Measurements from ENCODE around the gene RBP2. TPM values are rescaled to one million over a fixed set of nuclear protein-coding genes. Genes with fewer than 3 reads are reported as not detected.
A peak's percentile ranks its signal among the peaks of the same experiment; 100 is the strongest.

Gene RBP2
- total RNA-seq, 4 donors from 2014 or later, result 315 to 3,455 (median 1,233) TPM

GRCh38 chr3:139521816-139522215 is 45.5 kb upstream of the RBP2 start:
- H3K4me3 ChIP-seq, result no peak overlapping the region
- DNase-seq, result no peak
- H3K27ac ChIP-seq, result no peak overlapping the region
- H3K27me3 ChIP-seq, result no peaks in the 10 kb centered on the region
- no peaks in the 10 kb centered on the region for H3K9me3 ChIP-seq
- TF ChIP-seq POLR2A (IDR thresholded peaks at IDR 0.05), result no peak
- TF ChIP-seq, protein P1, sequence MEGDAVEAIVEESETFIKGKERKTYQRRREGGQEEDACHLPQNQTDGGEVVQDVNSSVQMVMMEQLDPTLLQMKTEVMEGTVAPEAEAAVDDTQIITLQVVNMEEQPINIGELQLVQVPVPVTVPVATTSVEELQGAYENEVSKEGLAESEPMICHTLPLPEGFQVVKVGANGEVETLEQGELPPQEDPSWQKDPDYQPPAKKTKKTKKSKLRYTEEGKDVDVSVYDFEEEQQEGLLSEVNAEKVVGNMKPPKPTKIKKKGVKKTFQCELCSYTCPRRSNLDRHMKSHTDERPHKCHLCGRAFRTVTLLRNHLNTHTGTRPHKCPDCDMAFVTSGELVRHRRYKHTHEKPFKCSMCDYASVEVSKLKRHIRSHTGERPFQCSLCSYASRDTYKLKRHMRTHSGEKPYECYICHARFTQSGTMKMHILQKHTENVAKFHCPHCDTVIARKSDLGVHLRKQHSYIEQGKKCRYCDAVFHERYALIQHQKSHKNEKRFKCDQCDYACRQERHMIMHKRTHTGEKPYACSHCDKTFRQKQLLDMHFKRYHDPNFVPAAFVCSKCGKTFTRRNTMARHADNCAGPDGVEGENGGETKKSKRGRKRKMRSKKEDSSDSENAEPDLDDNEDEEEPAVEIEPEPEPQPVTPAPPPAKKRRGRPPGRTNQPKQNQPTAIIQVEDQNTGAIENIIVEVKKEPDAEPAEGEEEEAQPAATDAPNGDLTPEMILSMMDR (IDR thresholded peaks at IDR 0.05), result no peak
- H3K36me3 ChIP-seq, result no peaks in the 10 kb centered on the region
- no peaks in the 10 kb centered on the region for H3K4me1 ChIP-seq

- DNase-seq, result no peak
- no peak for TF ChIP-seq POLR2A (IDR thresholded peaks at IDR 0.05)
- TF ChIP-seq, protein P1 (IDR thresholded peaks at IDR 0.05), result no peak
- Histone ChIP-seq H3K4me3 (no peak overlapping the region), H3K4me1 (no peaks in the 10 kb centered on the region), H3K27me3 (no peaks in the 10 kb centered on the region), H3K9me3 (no peaks in the 10 kb centered on the region), H3K36me3 (no peaks in the 10 kb centered on the region), H3K27ac (no peak overlapping the region)
Measured at GRCh38 chr3:139521144-139521543, 44.8 kb upstream of the RBP2 start.

GRCh38 chr3:139519998-139520737 is 43.9 kb upstream of the RBP2 start:
- peak in 1 of 3 donors; percentile 69 for DNase-seq
- H3K36me3 ChIP-seq, result no peaks in the 10 kb centered on the region
- H3K4me1 ChIP-seq, result no peaks in the 10 kb centered on the region
- H3K4me3 ChIP-seq, result no peak overlapping the region
- no peak for TF ChIP-seq POLR2A (IDR thresholded peaks at IDR 0.05)
- TF ChIP-seq, protein P1 (IDR thresholded peaks at IDR 0.05), result peak in 4 of 6 experiments; percentile 17 to 77 (median 56)
- no peaks in the 10 kb centered on the region for H3K27me3 ChIP-seq
- H3K27ac ChIP-seq, result no peak overlapping the region
- H3K9me3 ChIP-seq, result no peaks in the 10 kb centered on the region

DNA sequence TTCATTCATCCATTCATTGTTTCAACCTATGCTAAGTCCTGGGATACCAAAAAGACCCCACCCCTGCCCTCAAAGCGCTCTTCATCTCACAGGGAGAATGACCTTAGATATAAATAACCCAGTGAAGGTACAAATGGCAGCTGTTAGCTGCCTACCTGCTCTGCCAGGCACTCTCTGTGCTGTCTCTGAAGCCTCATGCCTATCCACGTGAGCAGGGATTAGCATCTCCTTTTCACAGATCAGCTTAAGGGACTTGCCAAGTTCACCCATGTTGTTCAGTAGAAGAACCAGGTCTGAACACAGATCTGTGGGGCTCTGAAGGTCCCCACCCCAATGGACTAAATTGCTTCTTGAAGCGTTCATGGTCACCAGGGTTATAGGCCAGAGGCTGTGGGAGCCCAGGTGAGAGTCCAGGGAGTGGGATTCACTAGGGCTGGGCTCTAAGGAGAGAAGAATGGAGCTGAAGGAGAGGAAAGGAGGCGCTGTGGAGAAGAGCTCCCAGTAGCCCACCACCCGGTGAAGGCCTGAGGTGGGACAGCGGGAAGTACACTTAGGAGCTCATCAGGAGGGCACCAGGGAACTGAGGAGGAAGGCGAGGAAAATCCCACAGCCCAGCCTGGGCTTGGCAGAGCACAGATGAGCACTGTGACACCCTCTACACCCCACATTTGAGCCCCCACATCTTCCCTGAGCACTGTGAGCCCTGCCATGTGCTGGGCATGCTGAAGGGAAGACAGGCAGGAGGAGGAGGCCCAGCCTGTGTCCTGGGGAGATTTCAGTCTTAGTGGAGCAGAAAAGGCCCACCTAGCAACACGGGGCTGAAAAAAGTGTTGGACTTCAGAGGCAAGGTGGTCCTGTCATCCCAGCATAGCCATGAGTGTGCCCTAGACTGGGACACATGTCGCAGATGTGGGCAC is 42.9 kb upstream of the RBP2 start:
- Histone ChIP-seq H3K27me3 (no peaks in the 10 kb centered on the region), H3K4me3 (no peak overlapping the region), H3K36me3 (no peaks in the 10 kb centered on the region), H3K27ac (no peak overlapping the region), H3K9me3 (no peaks in the 10 kb centered on the region), H3K4me1 (no peaks in the 10 kb centered on the region)
- TF ChIP-seq, protein P1 (IDR thresholded peaks at IDR 0.05), result no peak
- no peak for TF ChIP-seq POLR2A (IDR thresholded peaks at IDR 0.05)
- peak in 1 of 3 donors; percentile 22 for DNase-seq

DNA sequence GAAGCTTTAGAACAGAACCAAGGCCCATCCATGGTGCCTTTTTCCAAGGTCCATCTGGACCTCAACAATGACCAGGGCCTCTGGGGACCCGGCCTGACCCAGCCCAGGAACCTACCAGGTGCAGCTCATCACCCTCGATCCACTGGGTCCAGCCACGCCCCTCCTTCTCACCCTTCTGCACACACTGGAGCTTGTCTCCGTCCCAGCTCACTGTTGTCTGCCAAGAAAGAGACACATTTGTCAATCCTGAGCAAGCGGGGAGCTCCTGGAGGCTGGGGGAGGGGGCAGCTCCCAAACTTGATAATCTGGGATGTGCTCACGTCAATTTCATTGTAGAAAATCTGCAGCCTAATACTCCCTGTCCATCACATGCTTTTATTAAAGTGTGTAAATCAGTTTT is 42.0 kb upstream of the RBP2 start:
- H3K4me1 ChIP-seq, result no peaks in the 10 kb centered on the region
- H3K27ac ChIP-seq, result no peak overlapping the region
- TF ChIP-seq POLR2A (IDR thresholded peaks at IDR 0.05), result no peak
- TF ChIP-seq, protein P1 (IDR thresholded peaks at IDR 0.05), result no peak
- H3K27me3 ChIP-seq, result no peaks in the 10 kb centered on the region
- DNase-seq, result peak in 1 of 3 donors; percentile 38
- no peaks in the 10 kb centered on the region for H3K9me3 ChIP-seq
- no peaks in the 10 kb centered on the region for H3K36me3 ChIP-seq
- H3K4me3 ChIP-seq, result no peak overlapping the region
